Vagina (tissue), 2 donors: ENCODE data around the gene TLK2. TPM values are rescaled to one million over a fixed set of nuclear protein-coding genes. Genes with fewer than 3 reads are reported as not detected.
"Not testable (repeated sequence)": the region's sequence is repeated elsewhere in the genome, so short reads cannot be mapped to it uniquely, and the experiment has no call there.

ENCODE experiments used
- DNase-seq, 2 donors: peaks; one replicate each; pipeline ENCODE4 v3.0.0-alpha.2; 2017; ENCODE audit errors: extremely low spot score in 2 of 2
- H3K27ac ChIP-seq: fragments of 200-600 bp; sonication (generic); one replicate; pipeline ENCODE4 v1.5.1; 2019
- H3K27me3 ChIP-seq: fragments of 200-600 bp; sonication (generic); one replicate; pipeline ENCODE4 v1.5.1; 2019
- H3K36me3 ChIP-seq, 2 donors: fragments of 200-600 bp; sonication (generic); one replicate each; pipeline ENCODE4 v1.5.1; 2017 to 2019
- H3K4me1 ChIP-seq: fragments of 200-600 bp; sonication (generic); one replicate; pipeline ENCODE4 v1.5.1; 2019
- H3K4me3 ChIP-seq, 2 donors: fragments of 200-600 bp; sonication (generic); 1 replicate in 1 of 2; 2 replicates in 1 of 2; pipeline ENCODE4 v1.5.1; 2016 to 2019
- H3K9me3 ChIP-seq: fragments of 200-600 bp; sonication (generic); one replicate; pipeline ENCODE4 v1.5.1; 2019
- POLR2A ChIP-seq, 2 donors: fragments of 450-650 bp; IDR thresholded peaks; one replicate each; pipeline ENCODE4 v1.6.1; 2017; ENCODE audit warnings: antibody characterized with exemption in 2 of 2, mild to moderate bottlenecking in 2 of 2, moderate library complexity in 2 of 2
- POLR2AphosphoS5 ChIP-seq, 2 donors: sonication (generic); formaldehyde crosslinking; IDR thresholded peaks; one replicate each; pipeline ENCODE4 v1.9.0; 2017; ENCODE audit warnings: antibody characterized with exemption in 2 of 2, mild to moderate bottlenecking in 2 of 2, low read depth in 1 of 2; ENCODE audit not compliant: insufficient read depth in 1 of 2
- intact Hi-C: fragments of 100-400 bp; cut with DNase I; formaldehyde crosslinking; loops from one replicate; pipeline ENCODE4 v1.15.1; 2023
- total RNA-seq: library from RNA; depleted of rRNA; stranded (reverse); fragments of >200 nt; gene quantifications from one replicate; pipeline ENCODE4 v1.2.3, GENCODE V29; 2016
- TF ChIP-seq, protein P1 (sequence below), 3 experiments: fragments of 450-650 bp in 2 of 3; fragments of 200-600 bp in 1 of 3; sonication (generic) in 1 of 3; IDR thresholded peaks; one replicate each; pipeline ENCODE4 v1.5.1; 2017 to 2019; ENCODE audit warnings: antibody characterized with exemption in 3 of 3, mild to moderate bottlenecking in 2 of 3, moderate library complexity in 2 of 3

Gene TLK2
- total RNA-seq, 1 donor from 2014 or later, result 40.3 TPM

DNA sequence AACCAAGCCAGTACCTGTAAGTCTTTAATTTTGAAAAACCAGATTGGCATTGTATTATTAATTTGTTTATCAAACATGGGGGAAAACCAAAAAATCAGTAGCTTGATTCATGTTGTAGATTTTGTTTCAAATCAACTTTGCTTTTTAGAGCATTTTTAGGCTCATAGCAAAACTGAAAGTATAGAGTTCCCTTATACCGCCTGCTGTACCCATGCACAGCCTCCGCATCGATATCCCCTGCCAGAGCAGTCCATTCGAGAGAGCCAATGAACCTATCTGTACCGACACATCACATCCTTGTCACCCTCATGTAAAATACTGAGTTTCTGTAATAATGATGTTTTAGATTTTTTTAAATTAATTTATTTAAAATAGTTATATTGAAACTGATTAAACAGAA, 132.7 kb downstream of the TLK2 start:
- intact Hi-C loops, result no loop called here
- no peaks in the 10 kb centered on the region for H3K27me3 ChIP-seq
- no peak overlapping the region for H3K27ac ChIP-seq
- H3K4me1 ChIP-seq, result no peaks in the 10 kb centered on the region
- TF ChIP-seq POLR2AphosphoS5 (IDR thresholded peaks at IDR 0.05; ENCODE audit: insufficient read depth in 1 of 2, low read depth in 1 of 2) (no peak), POLR2A (IDR thresholded peaks at IDR 0.05) (no peak)
- TF ChIP-seq, protein P1, sequence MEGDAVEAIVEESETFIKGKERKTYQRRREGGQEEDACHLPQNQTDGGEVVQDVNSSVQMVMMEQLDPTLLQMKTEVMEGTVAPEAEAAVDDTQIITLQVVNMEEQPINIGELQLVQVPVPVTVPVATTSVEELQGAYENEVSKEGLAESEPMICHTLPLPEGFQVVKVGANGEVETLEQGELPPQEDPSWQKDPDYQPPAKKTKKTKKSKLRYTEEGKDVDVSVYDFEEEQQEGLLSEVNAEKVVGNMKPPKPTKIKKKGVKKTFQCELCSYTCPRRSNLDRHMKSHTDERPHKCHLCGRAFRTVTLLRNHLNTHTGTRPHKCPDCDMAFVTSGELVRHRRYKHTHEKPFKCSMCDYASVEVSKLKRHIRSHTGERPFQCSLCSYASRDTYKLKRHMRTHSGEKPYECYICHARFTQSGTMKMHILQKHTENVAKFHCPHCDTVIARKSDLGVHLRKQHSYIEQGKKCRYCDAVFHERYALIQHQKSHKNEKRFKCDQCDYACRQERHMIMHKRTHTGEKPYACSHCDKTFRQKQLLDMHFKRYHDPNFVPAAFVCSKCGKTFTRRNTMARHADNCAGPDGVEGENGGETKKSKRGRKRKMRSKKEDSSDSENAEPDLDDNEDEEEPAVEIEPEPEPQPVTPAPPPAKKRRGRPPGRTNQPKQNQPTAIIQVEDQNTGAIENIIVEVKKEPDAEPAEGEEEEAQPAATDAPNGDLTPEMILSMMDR (IDR thresholded peaks at IDR 0.05), result no peak
- no peak overlapping the region for H3K4me3 ChIP-seq
- peaks cover 0 to 46% of the 10 kb centered on the region in 2 donors for H3K36me3 ChIP-seq
- no peaks in the 10 kb centered on the region for H3K9me3 ChIP-seq
- no peak for DNase-seq

DNA sequence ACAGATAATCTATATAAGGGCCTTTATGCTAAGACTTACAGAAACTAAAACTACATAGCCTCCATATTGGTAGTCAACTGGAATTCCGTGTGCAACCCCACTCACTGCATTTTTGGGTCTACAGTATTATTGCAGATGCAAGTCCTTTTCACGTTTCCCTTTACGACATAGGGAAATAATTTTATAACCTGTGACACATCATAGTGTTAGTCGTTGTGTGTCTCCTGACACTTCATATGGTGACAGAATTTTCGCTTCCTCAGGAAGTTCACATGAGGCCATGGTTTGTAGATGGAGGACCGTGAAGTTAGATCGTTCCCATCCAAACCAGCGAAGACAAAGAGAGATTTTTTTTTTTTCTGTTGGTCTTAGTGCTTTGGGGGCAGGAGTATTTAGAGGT, 133.1 kb downstream of the TLK2 start:
- H3K4me1 ChIP-seq, result no peaks in the 10 kb centered on the region
- H3K27me3 ChIP-seq, result no peaks in the 10 kb centered on the region
- H3K9me3 ChIP-seq, result no peaks in the 10 kb centered on the region
- no peak overlapping the region for H3K4me3 ChIP-seq
- intact Hi-C loops, result no loop called here
- DNase-seq, result no peak
- H3K36me3 ChIP-seq, result peaks cover 0 to 42% of the 10 kb centered on the region in 2 donors
- no peak overlapping the region for H3K27ac ChIP-seq
- TF ChIP-seq, protein P1 (IDR thresholded peaks at IDR 0.05), result no peak
- TF ChIP-seq POLR2AphosphoS5 (IDR thresholded peaks at IDR 0.05; ENCODE audit: insufficient read depth in 1 of 2, low read depth in 1 of 2) (no peak), POLR2A (IDR thresholded peaks at IDR 0.05) (no peak)

DNA sequence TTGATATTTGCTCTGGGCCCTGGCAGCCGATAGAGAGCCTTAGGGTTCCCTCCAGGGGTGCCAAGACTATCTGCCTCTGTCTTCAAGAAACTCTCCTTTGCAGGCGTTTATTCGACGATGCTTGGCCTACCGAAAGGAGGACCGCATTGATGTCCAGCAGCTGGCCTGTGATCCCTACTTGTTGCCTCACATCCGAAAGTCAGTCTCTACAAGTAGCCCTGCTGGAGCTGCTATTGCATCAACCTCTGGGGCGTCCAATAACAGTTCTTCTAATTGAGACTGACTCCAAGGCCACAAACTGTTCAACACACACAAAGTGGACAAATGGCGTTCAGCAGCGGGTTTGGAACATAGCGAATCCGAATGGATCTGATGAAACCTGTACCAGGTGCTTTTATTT, 133.7 kb downstream of the TLK2 start:
- peaks cover 0 to 36% of the 10 kb centered on the region in 2 donors for H3K36me3 ChIP-seq
- intact Hi-C loops, H3K27me3 ChIP-seq, H3K9me3 ChIP-seq, H3K4me3 ChIP-seq, H3K27ac ChIP-seq, H3K4me1 ChIP-seq, DNase-seq: not testable (repeated sequence)

DNA sequence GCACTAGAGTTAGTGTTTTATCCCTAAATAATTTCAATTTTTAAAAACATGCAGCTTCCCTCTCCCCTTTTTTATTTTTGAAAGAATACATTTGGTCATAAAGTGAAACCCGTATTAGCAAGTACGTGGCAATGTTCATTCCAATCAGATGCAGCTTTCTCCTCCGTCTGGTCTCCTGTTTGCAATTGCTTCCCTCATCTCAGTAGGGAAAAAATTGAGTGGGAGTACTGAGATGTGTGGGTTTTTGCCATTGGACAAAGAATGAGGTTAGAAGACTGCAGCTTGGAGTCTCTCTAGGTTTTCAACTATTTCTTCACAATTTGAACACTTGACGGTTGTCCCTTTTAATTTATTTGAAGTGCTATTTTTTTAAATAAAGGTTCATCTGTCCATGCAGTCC, 134.5 kb downstream of the TLK2 start:
- Histone ChIP-seq H3K27ac (peak overlapping the region; percentile 11), H3K36me3 (peaks cover 0 to 28% of the 10 kb centered on the region in 2 donors)
- H3K27me3 ChIP-seq, H3K4me1 ChIP-seq, intact Hi-C loops, H3K4me3 ChIP-seq, DNase-seq, H3K9me3 ChIP-seq: not testable (repeated sequence)

DNA sequence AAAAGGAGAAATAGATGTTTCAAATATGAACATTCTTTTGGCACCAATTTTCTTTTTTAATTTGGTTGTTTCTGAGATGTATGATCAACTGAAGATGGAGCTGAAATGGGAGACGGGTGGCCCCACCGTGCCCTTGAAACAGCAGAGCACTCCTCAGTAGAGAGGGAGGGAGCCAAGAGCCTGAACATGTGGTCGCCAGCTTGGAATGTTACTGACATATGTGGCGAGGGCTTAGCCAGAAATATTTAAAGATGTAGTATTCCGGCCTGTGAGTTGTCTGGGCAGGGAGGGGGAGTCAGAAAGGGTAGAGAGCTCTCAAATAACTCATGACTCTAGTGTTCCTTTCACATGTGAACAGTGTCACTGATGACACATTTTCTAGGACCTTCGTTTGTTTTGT, 135.5 kb downstream of the TLK2 start:
- no peak overlapping the region for H3K4me3 ChIP-seq
- no peaks in the 10 kb centered on the region for H3K27me3 ChIP-seq
- no peaks in the 10 kb centered on the region for H3K9me3 ChIP-seq
- intact Hi-C loops, result no loop called here
- TF ChIP-seq POLR2A (IDR thresholded peaks at IDR 0.05) (no peak), POLR2AphosphoS5 (IDR thresholded peaks at IDR 0.05; ENCODE audit: insufficient read depth in 1 of 2, low read depth in 1 of 2) (no peak)
- TF ChIP-seq, protein P1 (IDR thresholded peaks at IDR 0.05), result no peak
- peak overlapping the region; percentile 56 for H3K27ac ChIP-seq
- no peak for DNase-seq
- peaks cover 0 to 18% of the 10 kb centered on the region in 2 donors for H3K36me3 ChIP-seq
- H3K4me1 ChIP-seq, result no peaks in the 10 kb centered on the region

DNA sequence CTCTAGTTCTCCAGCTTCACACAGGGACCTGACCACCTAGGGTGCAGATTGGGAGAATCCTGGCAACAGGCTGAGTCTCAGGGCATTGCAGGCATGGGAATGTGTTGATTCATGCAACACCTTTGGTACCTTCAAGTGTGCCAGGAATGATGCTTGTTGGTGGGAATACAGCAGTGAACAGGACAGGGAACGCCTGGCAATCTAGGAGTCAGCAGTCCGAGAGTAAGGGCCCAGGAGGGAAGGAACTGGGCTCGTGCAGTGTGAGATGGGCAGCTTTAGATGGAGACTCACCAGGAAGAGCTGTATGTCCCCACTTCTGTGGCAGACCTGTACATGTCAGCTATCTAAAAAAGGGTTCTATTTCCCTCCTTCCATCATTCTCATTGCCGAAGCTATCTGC, 136.9 kb downstream of the TLK2 start:
- no peaks in the 10 kb centered on the region for H3K4me1 ChIP-seq
- DNase-seq, result no peak
- no peak overlapping the region for H3K27ac ChIP-seq
- intact Hi-C loops, result no loop called here
- no peaks in the 10 kb centered on the region for H3K27me3 ChIP-seq
- H3K36me3 ChIP-seq, result peaks cover 0 to 6% of the 10 kb centered on the region in 2 donors
- H3K9me3 ChIP-seq, result no peaks in the 10 kb centered on the region
- TF ChIP-seq, protein P1 (IDR thresholded peaks at IDR 0.05), result no peak
- TF ChIP-seq POLR2AphosphoS5 (IDR thresholded peaks at IDR 0.05; ENCODE audit: insufficient read depth in 1 of 2, low read depth in 1 of 2) (no peak), POLR2A (IDR thresholded peaks at IDR 0.05) (no peak)
- H3K4me3 ChIP-seq, result no peak overlapping the region
